ENCODE results near the gene RAMP3.

The RAMP3 gene

DNA sequence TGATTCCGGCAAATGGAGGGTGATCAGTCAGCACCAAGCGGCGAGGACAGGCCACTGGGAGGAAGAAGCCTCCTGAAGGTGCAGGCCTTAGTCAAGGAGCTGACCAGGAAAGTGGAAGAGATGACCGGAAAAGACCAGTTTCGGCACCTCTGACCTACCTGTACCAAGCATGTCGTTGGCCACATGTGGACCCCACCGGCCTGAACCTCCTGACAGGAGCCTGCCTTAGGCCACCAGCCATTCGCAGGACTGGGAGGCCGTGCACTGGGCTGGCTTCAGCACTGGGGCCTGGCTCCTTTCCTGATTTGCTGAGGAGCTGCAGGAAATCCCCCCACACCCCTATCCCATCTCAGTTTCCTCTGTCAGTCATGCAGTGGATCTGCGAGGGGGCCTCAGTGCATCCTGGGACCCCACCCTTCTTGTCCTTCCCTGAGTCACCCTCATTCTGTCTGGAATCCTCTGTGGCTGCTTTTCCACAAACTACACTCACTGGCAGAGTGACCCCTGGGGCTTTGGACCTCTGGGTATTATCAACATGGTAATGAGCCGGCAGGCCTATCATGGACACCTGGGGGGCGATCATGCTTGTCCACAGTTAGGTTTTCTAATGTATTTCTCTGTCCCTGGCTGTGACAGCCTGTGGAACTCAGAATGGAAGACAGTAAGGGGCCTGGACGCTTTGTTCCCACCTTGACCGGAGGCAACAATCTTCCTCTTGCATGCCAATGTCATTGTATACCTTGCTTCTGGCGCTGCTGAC is 33.0 kb downstream of the RAMP3 start:
- no peak for TF ChIP-seq CTCF (IDR thresholded peaks at IDR 0.05; ENCODE audit: low read depth, low read length)
- no peak for DNase-seq
- Histone ChIP-seq H3K27ac (no peak overlapping the region), H3K9me3 (ENCODE audit: severe bottlenecking) (peaks cover 2% of the 10 kb centered on the region), H3K4me3 (ENCODE audit: low read depth, low read length) (no peak overlapping the region), H3K27me3 (ENCODE audit: insufficient read depth, low read depth, severe bottlenecking) (no peaks in the 10 kb centered on the region), H3K36me3 (no peaks in the 10 kb centered on the region)

DNA sequence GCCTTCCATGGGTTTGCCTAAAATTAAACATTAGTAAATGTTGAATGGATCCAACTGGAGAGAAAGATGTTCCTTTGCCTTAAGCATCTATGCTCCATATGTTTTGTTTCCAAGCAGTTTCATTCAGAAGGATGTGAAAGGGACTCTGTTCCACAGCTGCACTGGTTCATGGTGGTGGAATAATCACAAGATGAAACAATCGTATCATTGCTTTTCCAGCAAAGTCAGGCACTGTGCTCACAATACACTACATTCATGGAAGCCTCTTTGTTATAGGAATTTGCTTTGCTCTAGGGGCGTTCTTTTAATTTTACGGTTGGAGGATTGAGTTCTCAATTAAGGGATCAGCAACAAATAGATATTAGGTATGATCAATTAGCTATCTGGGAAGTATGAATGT is 33.8 kb downstream of the RAMP3 start:
- TF ChIP-seq CTCF (IDR thresholded peaks at IDR 0.05; ENCODE audit: low read depth, low read length): no peak

GRCh38 chr7:45192621-45193041 is 35.0 kb downstream of the RAMP3 start:
- Histone ChIP-seq H3K9me3 (ENCODE audit: severe bottlenecking) (peaks cover 2% of the 10 kb centered on the region), H3K36me3 (no peaks in the 10 kb centered on the region), H3K27ac (no peak overlapping the region; the same call in 1 of the 2 replicates), H3K4me3 (ENCODE audit: low read depth, low read length) (no peak overlapping the region), H3K27me3 (ENCODE audit: insufficient read depth, low read depth, severe bottlenecking) (no peaks in the 10 kb centered on the region)
- TF ChIP-seq CTCF (IDR thresholded peaks at IDR 0.05; ENCODE audit: low read depth, low read length): no peak
- DNase-seq: no peak

More for the DNA sequence above, 33.8 kb downstream of the RAMP3 start:
- H3K27ac ChIP-seq: no peak overlapping the region
- no peak for DNase-seq
- no peaks in the 10 kb centered on the region for H3K36me3 ChIP-seq
- no peak overlapping the region for H3K4me3 ChIP-seq (ENCODE audit: low read depth, low read length)
- peaks cover 2% of the 10 kb centered on the region for H3K9me3 ChIP-seq (ENCODE audit: severe bottlenecking)
- H3K27me3 ChIP-seq (ENCODE audit: insufficient read depth, low read depth, severe bottlenecking): no peaks in the 10 kb centered on the region

GRCh38 chr7:45193828-45194227 is 36.2 kb downstream of the RAMP3 start:
- H3K27ac ChIP-seq: no peak overlapping the region
- no peaks in the 10 kb centered on the region for H3K27me3 ChIP-seq (ENCODE audit: insufficient read depth, low read depth, severe bottlenecking)
- H3K9me3 ChIP-seq (ENCODE audit: severe bottlenecking): peaks cover 2% of the 10 kb centered on the region
- H3K4me3 ChIP-seq (ENCODE audit: low read depth, low read length): no peak overlapping the region
- no peak for DNase-seq
- no peak for TF ChIP-seq CTCF (IDR thresholded peaks at IDR 0.05; ENCODE audit: low read depth, low read length)
- no peaks in the 10 kb centered on the region for H3K36me3 ChIP-seq

GRCh38 chr7:45196374-45196773 is 38.8 kb downstream of the RAMP3 start:
- Histone ChIP-seq H3K4me3 (ENCODE audit: low read depth, low read length) (no peak overlapping the region), H3K36me3 (no peaks in the 10 kb centered on the region), H3K27ac (no peak overlapping the region), H3K9me3 (ENCODE audit: severe bottlenecking) (peaks cover 2% of the 10 kb centered on the region), H3K27me3 (ENCODE audit: insufficient read depth, low read depth, severe bottlenecking) (no peaks in the 10 kb centered on the region)
- DNase-seq: no peak
- TF ChIP-seq CTCF (IDR thresholded peaks at IDR 0.05; ENCODE audit: low read depth, low read length): no peak

DNA sequence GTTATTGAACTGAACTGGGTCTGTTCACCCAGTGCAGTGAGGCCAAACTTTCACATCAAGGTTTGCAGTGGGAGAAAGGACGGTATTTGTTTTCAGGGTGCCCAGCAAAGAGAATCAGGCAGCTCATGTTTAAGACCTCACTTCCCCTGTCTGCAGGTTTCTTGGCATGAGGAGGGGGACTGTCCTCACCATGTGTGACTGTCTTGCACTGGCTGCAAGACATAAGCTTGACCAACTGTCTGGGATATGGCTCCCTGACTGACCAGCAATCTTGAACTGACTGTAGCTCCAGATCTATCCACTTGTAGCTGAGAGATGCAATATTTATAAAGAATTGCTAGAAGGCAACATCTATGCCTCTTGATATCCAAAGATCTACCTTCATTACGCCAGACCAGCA is 39.9 kb downstream of the RAMP3 start:
- no peak for DNase-seq
- Histone ChIP-seq H3K27me3 (ENCODE audit: insufficient read depth, low read depth, severe bottlenecking) (no peaks in the 10 kb centered on the region), H3K36me3 (no peaks in the 10 kb centered on the region), H3K4me3 (ENCODE audit: low read depth, low read length) (no peak overlapping the region), H3K9me3 (ENCODE audit: severe bottlenecking) (peaks cover 2% of the 10 kb centered on the region), H3K27ac (no peak overlapping the region)
- TF ChIP-seq CTCF (IDR thresholded peaks at IDR 0.05; ENCODE audit: low read depth, low read length): no peak

All from WERI-Rb-1 (cell line).